Measurements from ENCODE around the gene NTM. TPM values are rescaled to one million over a fixed set of nuclear protein-coding genes. Genes with fewer than 3 reads are reported as not detected.

Gene NTM
- total and polyA plus RNA-seq, 2 donors from 2014 or later, result 0.92 to 10.3 TPM

DNA sequence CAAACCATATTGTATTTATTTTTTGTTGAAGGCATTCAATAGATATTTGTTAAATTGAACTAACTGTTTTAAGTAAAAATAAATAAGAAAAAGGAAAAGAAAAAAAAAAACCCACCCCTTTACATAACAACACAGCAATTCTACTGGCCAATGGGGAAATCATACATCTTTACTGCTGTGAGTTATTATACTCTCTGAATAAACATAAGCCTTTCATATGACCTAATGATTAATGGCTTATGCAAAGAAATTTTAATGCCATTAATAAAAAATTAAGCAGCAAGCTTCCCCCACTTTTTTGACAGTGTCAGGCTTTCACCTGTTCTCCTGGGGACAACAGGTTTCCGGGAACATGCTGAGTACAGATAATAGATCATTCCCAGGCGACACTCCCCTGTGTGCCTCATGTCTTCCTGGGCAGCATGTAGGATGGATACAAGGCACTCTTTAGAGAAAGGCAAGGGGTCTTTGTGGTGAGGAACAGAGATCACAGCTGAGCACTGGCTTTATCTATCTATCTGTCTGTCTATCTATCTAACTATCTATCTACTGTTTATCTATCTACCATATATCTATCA, 676.0 kb downstream of the NTM start:
- no peaks in the 10 kb centered on the region for H3K4me1 ChIP-seq (ENCODE audit: control insufficient read depth in 2 of 3, insufficient read depth in 2 of 3, low read depth in 1 of 3, low read length in 3 of 3)
- no peak overlapping the region for H3K9ac ChIP-seq (ENCODE audit: low read length in 3 of 3)
- DNase-seq, result no peak
- TF ChIP-seq, protein P1, sequence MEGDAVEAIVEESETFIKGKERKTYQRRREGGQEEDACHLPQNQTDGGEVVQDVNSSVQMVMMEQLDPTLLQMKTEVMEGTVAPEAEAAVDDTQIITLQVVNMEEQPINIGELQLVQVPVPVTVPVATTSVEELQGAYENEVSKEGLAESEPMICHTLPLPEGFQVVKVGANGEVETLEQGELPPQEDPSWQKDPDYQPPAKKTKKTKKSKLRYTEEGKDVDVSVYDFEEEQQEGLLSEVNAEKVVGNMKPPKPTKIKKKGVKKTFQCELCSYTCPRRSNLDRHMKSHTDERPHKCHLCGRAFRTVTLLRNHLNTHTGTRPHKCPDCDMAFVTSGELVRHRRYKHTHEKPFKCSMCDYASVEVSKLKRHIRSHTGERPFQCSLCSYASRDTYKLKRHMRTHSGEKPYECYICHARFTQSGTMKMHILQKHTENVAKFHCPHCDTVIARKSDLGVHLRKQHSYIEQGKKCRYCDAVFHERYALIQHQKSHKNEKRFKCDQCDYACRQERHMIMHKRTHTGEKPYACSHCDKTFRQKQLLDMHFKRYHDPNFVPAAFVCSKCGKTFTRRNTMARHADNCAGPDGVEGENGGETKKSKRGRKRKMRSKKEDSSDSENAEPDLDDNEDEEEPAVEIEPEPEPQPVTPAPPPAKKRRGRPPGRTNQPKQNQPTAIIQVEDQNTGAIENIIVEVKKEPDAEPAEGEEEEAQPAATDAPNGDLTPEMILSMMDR (IDR thresholded peaks at IDR 0.05; ENCODE audit: borderline replicate concordance, extremely low read depth, insufficient read depth), result no peak
- FAIRE-seq, result no peak
- H3K9me3 ChIP-seq (ENCODE audit: control insufficient read depth in 2 of 3, insufficient read depth in 1 of 3, low read length in 3 of 3), result peaks cover 0 to 3% (median 2%) of the 10 kb centered on the region in 3 donors
- H3K27me3 ChIP-seq (ENCODE audit: control insufficient read depth, insufficient read depth, low read length), result no peaks in the 10 kb centered on the region
- H3K27ac ChIP-seq (ENCODE audit: low read depth in 2 of 2, low read length in 2 of 2), result no peak overlapping the region
- intact Hi-C loops (cut with DNase I), result no loop called here
- no peak overlapping the region for H3K4me3 ChIP-seq (ENCODE audit: low read length in 3 of 3)
- no peaks in the 10 kb centered on the region for H3K36me3 ChIP-seq (ENCODE audit: control insufficient read depth in 2 of 3, insufficient read depth in 3 of 3, low read length in 3 of 3)

DNA sequence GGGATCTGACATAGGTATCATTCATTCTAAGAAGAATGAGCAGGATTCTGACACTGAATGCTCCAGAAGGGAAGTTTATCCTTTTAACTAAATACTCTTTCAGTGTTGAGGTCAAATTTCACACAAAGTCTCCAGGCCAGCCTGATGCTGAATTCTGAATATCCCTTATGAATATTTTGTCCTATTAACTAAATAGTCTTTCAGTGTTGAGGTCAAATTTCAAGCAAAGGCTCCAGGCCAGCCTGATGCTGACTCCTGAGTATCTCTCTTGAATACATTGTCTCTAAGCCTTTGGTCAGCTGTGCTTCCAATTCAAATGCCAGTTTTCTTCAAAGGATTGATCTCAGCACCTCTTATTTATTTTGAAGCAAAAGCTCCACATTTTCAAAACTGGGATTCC, 676.8 kb downstream of the NTM start:
- DNase-seq (no peak), FAIRE-seq (no peak)
- Histone ChIP-seq H3K4me1 (ENCODE audit: control insufficient read depth in 2 of 3, insufficient read depth in 2 of 3, low read depth in 1 of 3, low read length in 3 of 3) (no peaks in the 10 kb centered on the region), H3K9me3 (ENCODE audit: control insufficient read depth in 2 of 3, insufficient read depth in 1 of 3, low read length in 3 of 3) (peaks cover 0 to 3% (median 2%) of the 10 kb centered on the region in 3 donors), H3K36me3 (ENCODE audit: control insufficient read depth in 2 of 3, insufficient read depth in 3 of 3, low read length in 3 of 3) (no peaks in the 10 kb centered on the region), H3K27ac (ENCODE audit: low read depth in 2 of 2, low read length in 2 of 2) (no peak overlapping the region), H3K27me3 (ENCODE audit: control insufficient read depth, insufficient read depth, low read length) (no peaks in the 10 kb centered on the region), H3K4me3 (ENCODE audit: low read length in 3 of 3) (no peak overlapping the region), H3K9ac (ENCODE audit: low read length in 3 of 3) (no peak overlapping the region)
- TF ChIP-seq, protein P1 (IDR thresholded peaks at IDR 0.05; ENCODE audit: borderline replicate concordance, extremely low read depth, insufficient read depth), result no peak
- intact Hi-C loops (cut with DNase I), result no loop called here

DNA sequence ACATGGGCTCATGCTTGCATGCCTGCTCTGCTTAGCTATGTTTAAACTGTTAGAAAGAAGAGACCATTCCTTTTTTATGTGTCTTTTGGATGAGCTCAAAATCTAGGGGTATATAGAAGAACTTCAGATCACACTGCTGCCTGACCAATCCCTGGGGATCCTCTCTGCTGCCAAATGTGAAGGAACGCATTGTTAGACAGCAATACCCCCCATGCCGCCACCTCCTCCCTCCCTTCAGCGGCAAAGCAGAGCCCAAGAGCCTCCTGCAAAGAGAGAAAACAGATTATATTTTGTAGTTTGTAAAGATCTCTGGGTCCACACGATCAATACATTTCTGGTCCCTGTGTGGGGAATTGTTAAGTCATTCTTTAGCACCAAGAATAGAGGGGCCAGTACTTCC, 677.6 kb downstream of the NTM start:
- Histone ChIP-seq H3K27ac (ENCODE audit: low read depth in 2 of 2, low read length in 2 of 2) (no peak overlapping the region), H3K36me3 (ENCODE audit: control insufficient read depth in 2 of 3, insufficient read depth in 3 of 3, low read length in 3 of 3) (no peaks in the 10 kb centered on the region), H3K27me3 (ENCODE audit: control insufficient read depth, insufficient read depth, low read length) (no peaks in the 10 kb centered on the region), H3K9me3 (ENCODE audit: control insufficient read depth in 2 of 3, insufficient read depth in 1 of 3, low read length in 3 of 3) (peaks cover 0 to 3% (median 2%) of the 10 kb centered on the region in 3 donors), H3K4me3 (ENCODE audit: low read length in 3 of 3) (no peak overlapping the region), H3K4me1 (ENCODE audit: control insufficient read depth in 2 of 3, insufficient read depth in 2 of 3, low read depth in 1 of 3, low read length in 3 of 3) (no peaks in the 10 kb centered on the region), H3K9ac (ENCODE audit: low read length in 3 of 3) (no peak overlapping the region)
- TF ChIP-seq, protein P1 (IDR thresholded peaks at IDR 0.05; ENCODE audit: borderline replicate concordance, extremely low read depth, insufficient read depth), result no peak
- intact Hi-C loops (cut with DNase I), result no loop called here
- FAIRE-seq (no peak), DNase-seq (no peak)

DNA sequence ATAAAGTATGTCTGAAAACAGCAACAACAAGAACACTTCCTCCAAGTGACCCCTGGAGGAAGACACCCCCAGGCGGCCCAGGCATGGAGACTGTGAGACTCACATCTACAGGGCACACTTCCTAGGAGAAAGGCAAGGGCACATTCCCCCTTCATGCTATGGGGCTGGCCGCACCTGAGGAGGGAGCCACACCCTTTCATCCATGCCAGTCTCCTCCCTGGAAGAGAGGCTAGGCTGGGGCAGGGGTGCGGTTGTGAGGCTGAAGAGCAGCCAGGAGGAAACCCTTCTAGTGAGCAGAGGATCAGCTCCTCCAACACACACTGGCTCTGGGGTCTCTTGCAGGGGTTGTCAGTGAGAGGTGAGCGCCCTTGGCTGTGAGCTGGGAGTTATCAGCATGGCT, 678.8 kb downstream of the NTM start:
- Histone ChIP-seq H3K9me3 (ENCODE audit: control insufficient read depth in 2 of 3, insufficient read depth in 1 of 3, low read length in 3 of 3) (no peaks in the 10 kb centered on the region), H3K4me1 (ENCODE audit: control insufficient read depth in 2 of 3, insufficient read depth in 2 of 3, low read depth in 1 of 3, low read length in 3 of 3) (no peaks in the 10 kb centered on the region), H3K27ac (ENCODE audit: low read depth in 2 of 2, low read length in 2 of 2) (no peak overlapping the region), H3K4me3 (ENCODE audit: low read length in 3 of 3) (no peak overlapping the region), H3K36me3 (ENCODE audit: control insufficient read depth in 2 of 3, insufficient read depth in 3 of 3, low read length in 3 of 3) (no peaks in the 10 kb centered on the region), H3K9ac (ENCODE audit: low read length in 3 of 3) (no peak overlapping the region), H3K27me3 (ENCODE audit: control insufficient read depth, insufficient read depth, low read length) (no peaks in the 10 kb centered on the region)
- DNase-seq (peak in 1 of 5 donors; percentile 71), FAIRE-seq (no peak)
- intact Hi-C loops (cut with DNase I), result no loop called here
- TF ChIP-seq, protein P1 (IDR thresholded peaks at IDR 0.05; ENCODE audit: borderline replicate concordance, extremely low read depth, insufficient read depth), result no peak
